ENCODE measurements around the gene SEMA5A.

DNA sequence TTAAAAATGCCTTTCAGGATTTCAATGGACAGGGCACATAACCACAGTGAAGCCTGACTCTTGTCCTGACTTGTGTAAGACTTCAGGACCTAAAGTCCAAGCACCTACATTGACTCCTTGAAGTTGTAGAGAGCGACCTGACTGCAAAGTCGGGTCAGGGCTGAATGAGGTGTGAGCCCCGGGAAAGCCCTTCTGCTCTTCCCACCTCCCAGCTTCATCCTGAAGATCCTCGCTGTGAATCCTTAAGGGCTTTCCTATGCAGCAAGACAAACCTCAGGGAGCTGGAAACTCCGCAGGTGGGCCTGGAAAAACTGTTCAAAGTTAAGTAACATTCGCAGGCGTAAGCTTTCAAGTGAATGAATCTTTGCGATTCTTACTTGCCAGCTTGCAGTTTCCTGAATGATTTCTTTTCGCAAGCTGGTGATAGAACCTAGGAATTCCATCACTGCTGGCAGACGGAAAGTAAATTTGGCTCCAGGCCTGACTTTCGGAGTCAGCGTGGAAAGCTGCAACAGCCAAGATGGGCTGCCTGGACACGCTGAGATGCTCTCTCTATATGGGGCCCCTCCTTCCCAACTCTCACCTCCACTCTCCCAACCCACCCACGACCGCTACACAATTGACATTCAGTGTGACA is 10.9 kb downstream of the SEMA5A start:
- TF ChIP-seq POLR2A (IDR thresholded peaks at IDR 0.05; ENCODE audit: low read depth, low read length) (no peak), POLR2AphosphoS5 (IDR thresholded peaks at IDR 0.05; ENCODE audit: low read depth, low read length) (no peak), TAF1 (IDR thresholded peaks at IDR 0.05; ENCODE audit: borderline replicate concordance, low read depth, low read length) (no peak)

Measured in GM12892 (cell line).